Activated T-helper 2 cell treated with anti-CD3 and anti-CD28 coated beads, Interferon-gamma antibody, Interleukin-2, Interleukin-4, amounts not matched to agents 10 μg/mL and 5 μg/mL and 100 μg/mL, durations not matched to agents 14 hours and 24 hours and 36 hours (primary cell): ENCODE results near the gene PLEKHG4B. TPM values are rescaled to one million over a fixed set of nuclear protein-coding genes. Genes with fewer than 3 reads are reported as not detected.
"Not testable (repeated sequence)": the region's sequence is repeated elsewhere in the genome, so short reads cannot be mapped to it uniquely, and the experiment has no call there.

ENCODE experiments used
- DNase-seq: peaks from one replicate; pipeline ENCODE4 v3.0.0; 2021; ENCODE audit warnings: low spot score
- H3K27ac Mint-ChIP-seq: one replicate; pipeline ENCODE4 v1.8.0; 2021; ENCODE audit warnings: mixed read lengths
- H3K27me3 Mint-ChIP-seq: one replicate; pipeline ENCODE4 v1.8.0; 2021; ENCODE audit warnings: low read depth, mixed read lengths
- H3K36me3 Mint-ChIP-seq: one replicate; pipeline ENCODE4 v1.8.0; 2021; ENCODE audit warnings: low read depth, mixed read lengths
- H3K4me1 Mint-ChIP-seq: one replicate; pipeline ENCODE4 v1.8.0; 2021; ENCODE audit warnings: low read depth, mixed read lengths
- H3K4me3 Mint-ChIP-seq: one replicate; pipeline ENCODE4 v1.8.0; 2021; ENCODE audit warnings: low read depth, mild to moderate bottlenecking, moderate library complexity, mixed read lengths
- H3K9me3 Mint-ChIP-seq: one replicate; pipeline ENCODE4 v1.8.0; 2021; ENCODE audit warnings: mixed read lengths
- intact Hi-C: fragments of 100-400 bp; cut with micrococcal nuclease; formaldehyde crosslinking; loops from one replicate; pipeline ENCODE4 v1.15.1; 2023
- total RNA-seq: library from RNA; stranded (reverse); gene quantifications from 2 replicates; pipeline ENCODE4 v1.2.3, GENCODE V29; 2022

PLEKHG4B gene
- total RNA-seq, result not detected in 2 replicates

DNA sequence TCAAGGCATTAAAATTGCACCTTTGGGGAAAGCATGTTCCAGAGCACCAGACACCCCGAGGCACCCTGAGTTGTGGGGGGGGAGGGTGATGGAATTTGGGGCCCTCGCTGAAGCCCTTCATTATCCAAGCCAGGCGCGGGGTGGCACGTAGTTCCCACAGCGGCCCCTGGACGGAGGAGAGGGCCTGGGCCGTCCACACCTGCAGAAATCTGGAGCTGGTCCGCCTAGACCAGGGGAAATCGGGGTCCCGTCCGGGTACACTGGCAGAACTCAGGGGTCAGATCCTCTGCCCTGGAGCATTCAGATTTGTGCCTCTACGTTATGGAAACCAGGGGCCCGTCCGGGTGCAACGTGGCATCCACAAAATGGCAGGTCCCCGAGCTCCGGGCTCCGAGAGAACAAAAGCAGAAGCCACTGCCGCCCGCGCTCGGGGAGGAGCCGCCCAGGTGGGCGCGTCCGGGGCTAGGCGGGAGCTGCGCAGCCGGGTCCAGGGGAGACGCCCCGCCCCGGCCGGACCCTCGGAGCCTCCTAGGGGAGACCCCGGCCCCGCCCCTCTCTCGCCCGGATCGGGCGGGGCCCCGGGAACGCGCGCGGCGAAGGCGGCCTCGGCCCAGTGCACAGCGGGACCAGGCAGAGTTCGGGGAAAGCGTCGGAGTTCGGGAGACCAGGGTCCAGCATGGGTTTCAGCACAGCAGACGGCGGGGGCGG lies at the start of gene PLEKHG4B:
TSS of gene PLEKHG4B (plus strand) at position 613 of the 708 bp plus-strand sequence. CDS start at position 677, 64 bp downstream.
- intact Hi-C loops, result no loop called here
- peaks cover 44% of the 10 kb centered on the region for H3K27me3 Mint-ChIP-seq
- H3K27ac Mint-ChIP-seq, result no peak within 1 kb of the TSS
- no peaks in the 10 kb centered on the region for H3K36me3 Mint-ChIP-seq
- no peaks in the 10 kb centered on the region for H3K9me3 Mint-ChIP-seq
- no peak within 1 kb of the TSS for H3K4me3 Mint-ChIP-seq
- no peaks in the 10 kb centered on the region for H3K4me1 Mint-ChIP-seq
- no peak for DNase-seq

DNA sequence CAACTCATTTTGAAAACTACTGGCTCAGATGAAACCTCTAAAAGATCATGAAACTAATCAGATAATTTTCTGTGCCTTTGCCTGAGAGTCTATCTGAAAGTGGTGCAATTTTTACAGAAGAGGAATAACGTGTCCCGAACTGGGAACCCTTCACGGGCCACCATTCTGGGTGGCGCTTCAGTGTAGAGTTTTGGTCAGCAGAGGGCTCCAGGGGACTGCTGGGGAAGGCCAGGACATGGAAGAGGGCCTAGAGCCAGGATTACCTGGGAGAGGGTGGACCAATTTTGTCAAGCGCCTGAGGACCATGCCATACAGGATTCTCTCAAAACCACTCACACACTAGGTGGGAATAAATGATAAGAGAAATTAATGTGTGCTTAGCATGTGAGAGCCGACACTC lies 49.7 kb upstream of the PLEKHG4B start:
- Mint-ChIP-seq H3K4me1 (no peaks in the 10 kb centered on the region), H3K4me3 (no peak overlapping the region), H3K27ac (no peak overlapping the region), H3K27me3 (peaks cover 10% of the 10 kb centered on the region), H3K9me3 (no peaks in the 10 kb centered on the region), H3K36me3 (no peaks in the 10 kb centered on the region)
- intact Hi-C loops, result no loop called here
- DNase-seq, result no peak

- no peak for DNase-seq
- no peaks in the 10 kb centered on the region for H3K36me3 Mint-ChIP-seq
- H3K27ac Mint-ChIP-seq, result no peak overlapping the region
- H3K9me3 Mint-ChIP-seq, result no peaks in the 10 kb centered on the region
- H3K27me3 Mint-ChIP-seq, result peaks cover 19% of the 10 kb centered on the region
- intact Hi-C loops, result no loop called here
- no peak overlapping the region for H3K4me3 Mint-ChIP-seq
- H3K4me1 Mint-ChIP-seq, result no peaks in the 10 kb centered on the region
Measured at GRCh38 chr5:48192-48591, 43.8 kb upstream of the PLEKHG4B start.

DNA sequence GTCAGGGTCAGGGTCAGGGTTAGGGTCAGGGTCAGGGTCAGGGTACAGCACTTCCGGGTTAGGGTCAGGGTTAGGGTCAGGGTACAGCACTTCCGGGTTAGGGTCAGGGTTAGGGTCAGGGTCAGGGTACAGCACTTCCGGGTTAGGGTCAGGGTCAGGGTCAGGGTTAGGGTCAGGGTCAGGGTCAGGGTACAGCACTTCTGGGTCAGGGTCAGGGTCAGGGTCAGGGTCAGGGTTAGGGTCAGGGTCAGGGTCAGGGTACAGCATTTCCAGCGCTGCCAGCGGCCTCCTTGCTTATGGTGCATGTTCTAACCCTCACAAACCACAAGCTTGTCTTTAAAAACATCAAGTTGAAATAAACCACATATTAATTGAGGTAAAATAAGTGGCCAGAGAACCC lies 42.4 kb upstream of the PLEKHG4B start:
- intact Hi-C loops, H3K36me3 Mint-ChIP-seq, DNase-seq, H3K4me1 Mint-ChIP-seq, H3K27ac Mint-ChIP-seq, H3K4me3 Mint-ChIP-seq, H3K9me3 Mint-ChIP-seq: not testable (repeated sequence)
- H3K27me3 Mint-ChIP-seq, result peaks cover 23% of the 10 kb centered on the region

DNA sequence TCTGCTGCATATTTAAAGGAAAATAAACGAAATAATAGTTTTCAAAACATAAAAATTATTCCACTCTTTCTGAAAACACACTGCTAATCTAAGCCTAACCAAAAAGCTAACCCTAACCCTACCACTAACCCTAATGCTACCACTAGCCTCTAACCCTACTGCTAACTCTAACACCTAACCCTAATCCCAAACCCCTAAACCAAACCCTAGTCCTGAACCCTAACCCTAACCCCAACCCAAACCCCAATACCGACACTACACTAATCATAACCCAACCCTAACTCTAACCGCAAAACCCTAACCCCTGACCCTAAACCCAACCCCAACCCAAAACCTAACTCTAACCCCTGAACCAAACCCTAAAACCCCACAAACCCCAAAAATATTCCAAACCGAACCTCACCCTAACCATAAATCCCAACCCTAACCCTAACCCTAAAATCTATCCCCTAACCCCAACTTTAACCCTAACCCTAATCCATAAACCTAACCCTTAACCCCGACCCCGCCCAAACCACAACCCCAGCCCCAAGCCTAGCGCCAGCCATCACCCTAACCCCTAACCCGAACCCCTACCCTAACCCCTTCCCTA lies 41.9 kb upstream of the PLEKHG4B start:
- H3K4me1 Mint-ChIP-seq, result no peaks in the 10 kb centered on the region
- H3K4me3 Mint-ChIP-seq, result no peak overlapping the region
- intact Hi-C loops, result no loop called here
- H3K27me3 Mint-ChIP-seq, result peaks cover 28% of the 10 kb centered on the region
- H3K27ac Mint-ChIP-seq, result no peak overlapping the region
- H3K36me3 Mint-ChIP-seq, result no peaks in the 10 kb centered on the region
- no peaks in the 10 kb centered on the region for H3K9me3 Mint-ChIP-seq
- no peak for DNase-seq

DNA sequence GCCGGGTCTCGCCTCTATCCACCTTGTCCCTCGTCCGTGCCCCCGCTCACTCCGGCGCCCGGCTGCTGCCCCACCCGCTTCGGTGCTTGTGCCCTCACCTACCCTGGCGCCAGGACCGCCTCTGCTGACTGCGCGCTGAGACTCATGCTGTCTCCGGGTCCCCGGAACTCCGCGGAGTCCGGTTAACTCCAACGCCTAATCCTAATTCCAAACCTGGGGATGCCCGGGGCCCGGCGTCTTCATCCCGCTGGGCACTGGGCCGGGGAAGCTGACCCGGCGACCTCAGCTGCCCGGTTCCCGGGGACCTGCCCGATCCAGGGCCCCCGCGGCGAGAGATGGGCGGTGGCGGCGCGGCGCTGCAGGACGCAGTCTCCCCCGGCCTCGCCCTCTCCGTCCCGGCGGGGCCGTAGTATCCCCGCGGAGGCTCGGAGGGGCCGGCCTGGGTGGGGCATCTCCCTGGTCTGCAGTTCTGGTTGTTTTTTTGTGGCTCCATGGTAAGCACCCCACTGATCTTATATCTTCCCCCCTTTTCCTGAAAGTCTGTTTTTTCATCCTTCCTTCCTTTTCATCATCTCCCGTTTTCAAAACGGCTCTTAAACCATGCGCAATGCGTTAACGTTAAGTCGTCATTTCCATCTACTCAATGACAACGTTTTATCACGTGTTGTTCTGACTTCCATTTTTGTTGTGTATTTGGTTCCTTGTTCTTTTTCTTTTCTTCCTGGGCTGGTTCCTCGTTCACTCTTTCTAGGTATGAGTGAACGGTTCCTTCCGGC lies 41.1 kb upstream of the PLEKHG4B start:
- Mint-ChIP-seq H3K27ac (no peak overlapping the region), H3K9me3 (no peaks in the 10 kb centered on the region), H3K36me3 (no peaks in the 10 kb centered on the region), H3K27me3 (peaks cover 31% of the 10 kb centered on the region), H3K4me1 (no peaks in the 10 kb centered on the region), H3K4me3 (no peak overlapping the region)
- intact Hi-C loops, result no loop called here
- no peak for DNase-seq

GRCh38 chr5:51500-51823 lies 40.5 kb upstream of the PLEKHG4B start:
- Mint-ChIP-seq H3K36me3 (no peaks in the 10 kb centered on the region), H3K27me3 (peaks cover 30% of the 10 kb centered on the region), H3K4me1 (no peaks in the 10 kb centered on the region), H3K4me3 (no peak overlapping the region), H3K9me3 (no peaks in the 10 kb centered on the region), H3K27ac (no peak overlapping the region)
- no peak for DNase-seq
- intact Hi-C loops, result no loop called here

- H3K4me3 Mint-ChIP-seq, result no peak overlapping the region
- no peaks in the 10 kb centered on the region for H3K36me3 Mint-ChIP-seq
- H3K27me3 Mint-ChIP-seq, result peaks cover 33% of the 10 kb centered on the region
- no peak overlapping the region for H3K27ac Mint-ChIP-seq
- intact Hi-C loops, result no loop called here
- no peaks in the 10 kb centered on the region for H3K9me3 Mint-ChIP-seq
- no peaks in the 10 kb centered on the region for H3K4me1 Mint-ChIP-seq
- DNase-seq, result no peak
Measured at GRCh38 chr5:53381-54174, 38.4 kb upstream of the PLEKHG4B start.

GRCh38 chr5:54175-54730 lies 37.7 kb upstream of the PLEKHG4B start:
- Mint-ChIP-seq H3K27me3 (peaks cover 33% of the 10 kb centered on the region), H3K36me3 (no peaks in the 10 kb centered on the region), H3K9me3 (no peaks in the 10 kb centered on the region), H3K4me3 (peak overlapping the region; percentile 33), H3K4me1 (no peaks in the 10 kb centered on the region), H3K27ac (no peak overlapping the region)
- intact Hi-C loops, result no loop called here
- no peak for DNase-seq

GRCh38 chr5:54876-55569 lies 36.9 kb upstream of the PLEKHG4B start:
- Mint-ChIP-seq H3K4me1 (no peaks in the 10 kb centered on the region), H3K36me3 (no peaks in the 10 kb centered on the region), H3K4me3 (no peak overlapping the region), H3K9me3 (no peaks in the 10 kb centered on the region), H3K27ac (no peak overlapping the region), H3K27me3 (peaks cover 33% of the 10 kb centered on the region)
- intact Hi-C loops, result no loop called here
- no peak for DNase-seq

GRCh38 chr5:56561-57290 lies 35.2 kb upstream of the PLEKHG4B start:
- no peaks in the 10 kb centered on the region for H3K36me3 Mint-ChIP-seq

More at GRCh38 chr5:56561-57290, 35.2 kb upstream of the PLEKHG4B start:
- Mint-ChIP-seq H3K4me1 (no peaks in the 10 kb centered on the region), H3K27me3 (peaks cover 27% of the 10 kb centered on the region), H3K9me3 (no peaks in the 10 kb centered on the region), H3K27ac (no peak overlapping the region), H3K4me3 (no peak overlapping the region)
- intact Hi-C loops, result no loop called here
- no peak for DNase-seq
